ENCODE data around the gene KRTAP13-1.

- no peak for TF ChIP-seq CTCF (conservative IDR thresholded peaks at IDR 0.05; ENCODE audit: low read depth, low read length)
- TF ChIP-seq EZH2 (IDR thresholded peaks at IDR 0.05; ENCODE audit: borderline replicate concordance, low read depth, low read length, poor library complexity, severe bottlenecking) = no peak
These were observed 48.4 kb downstream of the KRTAP13-1 start for GRCh38 chr21:30444204-30444603.

Data from A673 (cell line).